ENCODE measurements around the gene UGDH.

GRCh38 chr4:39518484-39518883 is 8.8 kb downstream of the UGDH start:
- no peak for TF ChIP-seq CTCF (IDR thresholded peaks at IDR 0.05)
- no peak for TF ChIP-seq POLR2A (IDR thresholded peaks at IDR 0.05)
